AG04450 (cell line): Measurements from ENCODE around the gene BBIP1. TPM values are rescaled to one million over a fixed set of nuclear protein-coding genes. Genes with fewer than 3 reads are reported as not detected.

Source experiments
- CTCF ChIA-PET: fragments of 300-600, 350-600 bp; formaldehyde crosslinking; extraction: SDS; loops from one replicate; lab custom pipeline; 2022; ENCODE audit warnings: antibody characterized with exemption, inconsistent platforms; lab: Charles Lee
- POLR2A ChIA-PET: fragments of 350-600 bp; formaldehyde crosslinking; extraction: SDS; loops from one replicate; lab custom pipeline; 2021; ENCODE audit warnings: antibody characterized with exemption, inconsistent platforms; lab: Yijun Ruan, JAX
- DNase-seq: peaks from one replicate; pipeline ENCODE4 v3.0.0-alpha.2; 2011; ENCODE audit warnings: low read depth, low spot score
- H3K27ac ChIP-seq: one replicate; pipeline ENCODE4 v1.5.1; 2012; ENCODE audit warnings: low read depth, low read length, control low read depth
- H3K27me3 ChIP-seq: one replicate; pipeline ENCODE4 v1.6.0; 2012; ENCODE audit warnings: low read length; ENCODE audit not compliant: control insufficient read depth, insufficient read depth
- H3K4me3 ChIP-seq: 2 replicates; pipeline ENCODE4 v1.5.1; 2011; ENCODE audit warnings: mild to moderate bottlenecking, low read depth, low read length, control low read depth
- H3K9me3 ChIP-seq: 2 replicates; pipeline ENCODE4 v1.5.1; 2012; ENCODE audit warnings: low read length; ENCODE audit not compliant: control insufficient read depth, insufficient read depth
- polyA plus RNA-seq: library from polyadenylated mRNA; depleted of rRNA; stranded (reverse); fragments of >200 nt; gene quantifications from 2 replicates; pipeline ENCODE4 v1.2.3, GENCODE V29; 2011
- TF ChIP-seq, protein P1 (sequence below): IDR thresholded peaks from 2 replicates; pipeline ENCODE4 v1.5.1; 2011; ENCODE audit warnings: low read depth, low read length, control low read depth, inconsistent platforms

The BBIP1 gene
- polyA plus RNA-seq, 1 experiment: 41.5 TPM

DNA sequence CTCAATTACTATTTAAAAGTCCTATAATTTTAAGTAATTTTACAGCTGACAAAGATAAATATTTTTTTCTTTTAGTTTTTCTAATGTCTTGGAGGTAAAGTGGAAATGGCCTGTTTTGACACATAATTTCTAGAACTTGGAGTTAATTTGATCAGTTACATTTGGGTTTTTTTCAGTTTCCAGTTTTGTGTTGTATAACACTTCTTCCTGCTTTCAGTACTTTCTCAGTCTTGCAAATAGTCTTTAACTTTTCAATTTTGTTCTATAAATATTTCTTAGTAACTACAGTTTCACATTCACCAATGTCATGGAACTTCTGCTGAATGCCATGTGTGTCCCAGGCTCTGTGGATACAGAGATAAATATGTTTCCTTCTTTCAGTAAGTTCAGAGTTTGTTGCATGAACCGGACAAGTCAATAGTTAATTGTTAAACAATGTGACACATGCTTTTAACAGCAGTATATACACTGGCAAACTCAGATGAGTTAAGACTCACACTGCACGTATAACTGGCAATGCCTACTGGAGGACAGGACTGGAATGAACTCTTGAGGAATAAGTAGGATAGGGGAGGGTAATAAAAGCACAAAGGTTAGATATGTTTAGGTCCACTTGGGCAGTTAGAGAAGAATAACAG is 5.0 kb upstream of the BBIP1 start:
- DNase-seq: no peak
- ChIA-PET CTCF (no interaction called here), POLR2A (no interaction called here)
- no peak overlapping the region for H3K27ac ChIP-seq
- H3K9me3 ChIP-seq: no peaks in the 10 kb centered on the region
- TF ChIP-seq, protein P1, sequence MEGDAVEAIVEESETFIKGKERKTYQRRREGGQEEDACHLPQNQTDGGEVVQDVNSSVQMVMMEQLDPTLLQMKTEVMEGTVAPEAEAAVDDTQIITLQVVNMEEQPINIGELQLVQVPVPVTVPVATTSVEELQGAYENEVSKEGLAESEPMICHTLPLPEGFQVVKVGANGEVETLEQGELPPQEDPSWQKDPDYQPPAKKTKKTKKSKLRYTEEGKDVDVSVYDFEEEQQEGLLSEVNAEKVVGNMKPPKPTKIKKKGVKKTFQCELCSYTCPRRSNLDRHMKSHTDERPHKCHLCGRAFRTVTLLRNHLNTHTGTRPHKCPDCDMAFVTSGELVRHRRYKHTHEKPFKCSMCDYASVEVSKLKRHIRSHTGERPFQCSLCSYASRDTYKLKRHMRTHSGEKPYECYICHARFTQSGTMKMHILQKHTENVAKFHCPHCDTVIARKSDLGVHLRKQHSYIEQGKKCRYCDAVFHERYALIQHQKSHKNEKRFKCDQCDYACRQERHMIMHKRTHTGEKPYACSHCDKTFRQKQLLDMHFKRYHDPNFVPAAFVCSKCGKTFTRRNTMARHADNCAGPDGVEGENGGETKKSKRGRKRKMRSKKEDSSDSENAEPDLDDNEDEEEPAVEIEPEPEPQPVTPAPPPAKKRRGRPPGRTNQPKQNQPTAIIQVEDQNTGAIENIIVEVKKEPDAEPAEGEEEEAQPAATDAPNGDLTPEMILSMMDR: no peak
- H3K27me3 ChIP-seq: no peaks in the 10 kb centered on the region
- H3K4me3 ChIP-seq: no peak overlapping the region

DNA sequence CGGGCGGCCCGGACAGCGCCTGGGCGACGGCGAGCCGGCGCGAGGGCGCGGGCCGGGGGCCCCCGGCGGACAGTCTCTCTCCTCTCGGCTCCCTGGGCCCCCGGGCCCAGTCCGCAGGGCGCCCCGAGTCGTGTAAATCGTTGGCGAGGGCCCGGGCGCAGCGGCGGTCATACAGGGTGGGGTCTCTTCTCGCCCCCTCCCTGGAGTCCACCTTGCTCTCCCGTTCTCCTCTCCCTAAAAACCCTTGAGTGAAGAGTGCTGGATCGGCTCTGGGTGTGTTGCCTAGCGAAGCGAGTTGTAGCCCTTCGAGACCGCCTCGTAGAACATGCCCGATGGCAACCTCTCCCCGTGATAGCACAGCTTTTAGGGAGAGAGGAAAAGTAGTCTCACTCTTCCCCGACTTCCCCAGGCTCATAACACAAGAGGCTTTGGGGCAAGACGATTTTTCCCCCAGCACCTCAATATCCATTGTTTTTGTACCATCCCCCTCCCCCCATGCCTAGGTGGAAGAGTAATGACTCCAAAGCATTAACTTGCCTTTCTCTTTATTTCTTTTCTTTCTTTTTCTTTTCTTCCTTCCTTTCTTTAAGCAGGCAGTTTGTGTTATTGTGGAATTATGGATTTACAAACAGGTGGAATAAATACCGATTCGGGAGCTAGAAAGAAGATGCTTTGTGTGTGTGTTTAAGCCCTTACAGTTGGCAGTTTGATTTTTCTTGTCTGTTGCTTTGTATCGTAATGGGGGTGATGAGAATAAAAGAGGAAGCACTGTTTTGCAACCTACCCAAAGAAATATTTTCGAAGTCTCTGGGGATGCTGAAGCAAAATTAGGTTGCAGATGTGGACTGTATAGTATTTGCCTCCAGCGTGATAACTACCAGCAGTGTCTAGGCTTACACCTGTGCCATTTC is 1.2 kb upstream of the BBIP1 start:
- Histone ChIP-seq H3K9me3 (no peaks in the 10 kb centered on the region), H3K27me3 (no peaks in the 10 kb centered on the region), H3K27ac (no peak overlapping the region), H3K4me3 (peak overlapping the region; percentile 81)
- ChIA-PET CTCF (no interaction called here), POLR2A (no interaction called here)
- no peak for DNase-seq
- TF ChIP-seq, protein P1: no peak

DNA sequence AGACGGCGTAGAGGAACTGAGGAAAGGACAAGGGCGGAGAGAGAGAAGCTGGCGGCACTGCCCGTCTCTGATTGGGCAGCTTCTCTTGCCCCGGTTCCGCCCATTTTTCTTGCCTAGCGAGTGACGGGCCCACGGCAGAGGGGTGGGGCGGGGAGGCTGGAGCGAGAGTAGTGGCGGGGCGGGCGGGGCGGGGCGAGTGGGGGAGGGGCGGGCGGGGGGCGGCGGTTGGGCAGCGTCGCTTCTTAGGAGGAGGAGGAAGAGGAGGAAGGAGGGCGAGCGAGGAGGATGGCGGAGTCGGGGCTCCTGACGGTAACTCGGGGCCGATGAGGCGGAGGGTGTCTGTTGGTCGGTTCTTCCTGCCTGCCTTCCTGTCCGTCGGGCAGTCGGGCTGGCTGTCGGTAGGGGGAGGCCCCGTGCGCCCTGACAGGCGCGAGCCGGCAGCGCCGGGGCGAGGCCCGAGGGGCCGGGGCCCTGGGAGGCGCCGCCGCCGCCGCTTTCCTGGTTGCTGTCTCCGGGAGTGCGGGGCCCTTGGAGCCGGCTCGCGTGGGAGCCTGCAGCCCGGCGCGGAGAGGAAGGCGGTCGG is 460 bp upstream of the BBIP1 start, which contains the start of gene SHOC2:
TSS of gene SHOC2 (plus strand) at position 256 of the 583 bp plus-strand sequence. CDS start 44,755 bp downstream, outside the sequence.
- peak; percentile 20 for DNase-seq
- peak within 1 kb of the TSS; percentile 81 for H3K4me3 ChIP-seq
- H3K27me3 ChIP-seq: no peaks in the 10 kb centered on the region
- TF ChIP-seq, protein P1: peak; percentile 28; the same call in 1 of the 2 replicates
- ChIA-PET POLR2A (interaction anchor here (0.7 to 2.0 kb wide), 9 partner anchors 9 to 173 kb away, joined by 3 to 16 read pairs (median 4); partner anchors contain the start of gene PDCD4), CTCF (interaction anchor here (0.6 to 2.2 kb wide), 9 partner anchors 9 to 1035 kb away, joined by 3 to 13 read pairs (median 4); no protein-coding TSS in a partner anchor)
- H3K27ac ChIP-seq: peak within 1 kb of the TSS; percentile 98
- no peaks in the 10 kb centered on the region for H3K9me3 ChIP-seq

DNA sequence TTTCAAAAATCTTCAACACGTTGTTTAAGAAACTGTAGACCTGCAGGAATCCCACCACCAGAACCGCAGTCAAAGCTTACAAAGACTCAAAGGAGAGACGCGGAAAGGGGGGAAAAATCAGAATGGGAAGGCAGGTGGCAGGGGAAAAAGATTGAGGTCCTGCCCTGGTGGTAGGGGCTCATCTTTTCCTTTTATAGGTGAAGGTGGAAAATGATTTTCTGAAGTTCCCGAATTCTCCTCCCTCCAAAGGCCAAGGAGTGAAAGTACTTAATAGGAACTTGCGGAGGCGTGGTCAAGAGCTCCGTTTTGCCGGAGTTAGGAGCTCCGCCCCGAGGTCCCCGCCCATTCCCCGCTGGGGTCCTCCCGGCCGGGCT is 724 bp downstream of the BBIP1 start:
- POLR2A ChIA-PET: interaction anchor here (0.6 to 2.0 kb wide), 8 partner anchors 8 to 1572 kb away, joined by 3 to 16 read pairs (median 4); partner anchors contain the start of gene PDCD4
- peak; percentile 90 for DNase-seq
- TF ChIP-seq, protein P1: no peak

More for the DNA sequence above, 724 bp downstream of the BBIP1 start:
- no peaks in the 10 kb centered on the region for H3K9me3 ChIP-seq
- peak overlapping the region; percentile 81 for H3K4me3 ChIP-seq
- CTCF ChIA-PET: interaction anchor here (0.6 to 2.2 kb wide), 7 partner anchors 10 to 172 kb away, joined by 3 to 13 read pairs (median 4); no protein-coding TSS in a partner anchor
- peak overlapping the region; percentile 98 for H3K27ac ChIP-seq
- no peaks in the 10 kb centered on the region for H3K27me3 ChIP-seq
